Measurements from ENCODE around the gene MCM5.

GRCh38 chr22:35418088-35418487 lies 18.1 kb downstream of the MCM5 start:
- TF ChIP-seq EZH2 (IDR thresholded peaks at IDR 0.05; ENCODE audit: insufficient read depth, poor library complexity, severe bottlenecking): no peak
- TF ChIP-seq EZH2phosphoT487 (IDR thresholded peaks at IDR 0.05; ENCODE audit: insufficient read depth, low read depth): no peak
